Activated CD4-positive, alpha-beta T cell treated with anti-CD3 and anti-CD28 coated beads, Interleukin-2, amount 50 U/mL, for 1 hour (primary cell): ENCODE data around the gene PSMD12.
A peak's percentile ranks its signal among the peaks of the same experiment; 100 is the strongest.

Source experiments
- DNase-seq: peaks from one replicate; pipeline ENCODE4 v3.0.0-alpha.2; 2020

Gene PSMD12

GRCh38 chr17:67297454-67297960 is 68.9 kb downstream of the PSMD12 start:
- DNase-seq: no peak

GRCh38 chr17:67294451-67295199 is 71.8 kb downstream of the PSMD12 start:
- no peak for DNase-seq

- DNase-seq: peak; percentile 62
Measured at GRCh38 chr17:67293251-67294203, 72.8 kb downstream of the PSMD12 start.

GRCh38 chr17:67290711-67291291 is 75.6 kb downstream of the PSMD12 start:
- no peak for DNase-seq

- no peak for DNase-seq
Measured at GRCh38 chr17:67290244-67290643, 76.1 kb downstream of the PSMD12 start.

- DNase-seq: no peak
Measured at GRCh38 chr17:67289181-67289876, 77.0 kb downstream of the PSMD12 start.
